ENCODE measurements around the gene HELT.
A peak's percentile ranks its signal among the peaks of the same experiment; 100 is the strongest.

The HELT gene

GRCh38 chr4:185004562-185005218 is 13.6 kb upstream of the HELT start:
- peak; percentile 83 for DNase-seq

- peak; percentile 83 for DNase-seq
Observed at GRCh38 chr4:185005219-185005819, 13.0 kb upstream of the HELT start.

GRCh38 chr4:185011408-185011807 is 6.9 kb upstream of the HELT start:
- DNase-seq, result no peak

- peak; percentile 5 for DNase-seq
Observed at GRCh38 chr4:185013417-185014125, 4.7 kb upstream of the HELT start.

GRCh38 chr4:185015108-185015507 is 3.2 kb upstream of the HELT start:
- no peak for DNase-seq

- DNase-seq, result no peak
Observed at GRCh38 chr4:185016101-185016940, 2.0 kb upstream of the HELT start.

- no peak for DNase-seq
Observed at GRCh38 chr4:185016946-185017758, 1.1 kb upstream of the HELT start.

GRCh38 chr4:185018834-185019455 is 655 bp downstream of the HELT start:
- DNase-seq, result no peak

- no peak for DNase-seq
Observed at GRCh38 chr4:185019456-185020292, 1.4 kb downstream of the HELT start.

- DNase-seq, result no peak
Observed at GRCh38 chr4:185020293-185020808, 2.1 kb downstream of the HELT start.

GRCh38 chr4:185020863-185021761 is 2.8 kb downstream of the HELT start:
- no peak for DNase-seq

GRCh38 chr4:185023471-185023870 is 5.2 kb downstream of the HELT start:
- no peak for DNase-seq

- no peak for DNase-seq
Observed at GRCh38 chr4:185028625-185029024, 10.3 kb downstream of the HELT start.

GRCh38 chr4:185031611-185032010 is 13.3 kb downstream of the HELT start:
- no peak for DNase-seq

- no peak for DNase-seq
Observed at GRCh38 chr4:185033072-185033471, 14.8 kb downstream of the HELT start.

GRCh38 chr4:185033950-185034349 is 15.7 kb downstream of the HELT start:
- DNase-seq, result no peak

GRCh38 chr4:185035284-185035683 is 17.0 kb downstream of the HELT start:
- no peak for DNase-seq

- DNase-seq, result no peak
Observed at GRCh38 chr4:185036019-185036418, 17.7 kb downstream of the HELT start.

GRCh38 chr4:185036842-185037241 is 18.6 kb downstream of the HELT start:
- no peak for DNase-seq

All from DMS79 treated with DMSO at 0.1 percent for 48 hours (cell line).